HG02943 (cell line): ENCODE results near the gene SKP1.
A peak's percentile ranks its signal among the peaks of the same experiment; 100 is the strongest.
"Not testable (repeated sequence)": the region's sequence is repeated elsewhere in the genome, so short reads cannot be mapped to it uniquely, and the experiment has no call there.

ENCODE experiments used
- ATAC-seq: cut with Tn5 transposase; IDR thresholded peaks from one replicate; pipeline ENCODE4 v1.9.1; 2021; ENCODE audit warnings: mild to moderate bottlenecking, low read depth, moderate library complexity; ENCODE audit not compliant: unreplicated experiment

The SKP1 gene

GRCh38 chr5:134178096-134178419 is 1.3 kb upstream of the SKP1 start:
- ATAC-seq = no peak

DNA sequence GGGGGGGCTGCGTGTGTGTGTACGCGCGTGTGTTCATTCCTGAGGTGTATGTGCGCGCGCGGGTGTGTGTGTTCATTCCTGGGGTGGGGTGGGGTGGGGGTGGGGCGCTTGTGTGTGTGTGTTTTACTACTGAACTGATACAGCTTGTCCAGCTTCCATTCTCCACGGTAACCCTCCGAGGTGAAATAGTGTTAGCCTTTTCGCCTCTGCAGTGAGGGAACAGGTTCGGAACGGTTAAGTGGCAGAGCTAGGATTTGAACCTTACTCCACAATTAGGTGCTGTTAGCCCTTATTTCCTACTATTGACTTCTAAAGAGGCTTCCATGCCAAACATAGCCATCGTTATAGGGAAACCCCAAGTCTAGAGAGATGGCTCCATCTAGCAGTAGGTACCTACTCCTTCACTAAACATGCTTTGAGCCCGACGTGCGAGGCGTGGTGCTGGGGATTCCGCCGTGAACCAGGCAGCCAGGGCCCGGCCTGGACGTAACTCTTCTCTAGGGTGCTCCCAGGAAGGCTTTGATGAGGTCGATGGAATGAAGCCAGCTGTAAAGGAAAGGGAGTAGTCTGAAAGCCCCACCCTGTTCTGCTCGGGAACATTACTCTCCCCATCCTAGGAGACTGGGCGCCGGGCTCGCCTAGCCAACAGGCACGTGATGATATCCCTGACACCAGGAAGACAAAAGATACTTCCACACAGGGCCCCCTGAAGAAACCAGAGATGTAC is 782 bp upstream of the SKP1 start:
- no peak for ATAC-seq

DNA sequence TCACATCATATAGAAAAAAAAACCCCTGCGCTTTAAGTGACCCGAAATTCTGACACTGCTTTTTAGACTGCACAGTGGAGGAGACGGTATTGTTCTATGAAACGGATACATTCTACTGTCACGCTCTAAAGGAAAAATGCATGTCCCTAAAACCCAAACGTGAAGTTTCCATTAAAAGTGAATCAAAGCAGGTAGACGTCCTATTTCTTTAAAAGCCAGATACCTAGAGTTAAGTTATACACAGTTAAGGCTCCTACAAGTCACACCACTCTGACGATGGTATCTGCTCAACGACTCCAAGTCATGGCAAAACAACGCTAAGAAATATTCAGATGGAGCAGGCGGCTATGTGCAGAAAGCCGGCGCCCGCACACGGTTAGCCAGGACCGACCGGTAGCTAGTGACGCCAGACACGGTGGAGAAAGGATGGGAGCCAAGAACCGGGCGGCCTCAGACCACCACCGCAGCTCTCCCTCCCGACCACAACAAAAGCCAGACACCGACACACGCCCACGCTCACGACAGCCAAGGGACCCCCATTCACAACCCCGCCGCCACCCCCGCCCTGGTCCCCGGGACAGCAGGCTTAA is 734 bp downstream of the SKP1 start:
- peak; percentile 11 for ATAC-seq

GRCh38 chr5:134174841-134175839 is 1.6 kb downstream of the SKP1 start:
- ATAC-seq = no peak

- no peak for ATAC-seq
Observed at GRCh38 chr5:134171972-134172371, 4.8 kb downstream of the SKP1 start.

DNA sequence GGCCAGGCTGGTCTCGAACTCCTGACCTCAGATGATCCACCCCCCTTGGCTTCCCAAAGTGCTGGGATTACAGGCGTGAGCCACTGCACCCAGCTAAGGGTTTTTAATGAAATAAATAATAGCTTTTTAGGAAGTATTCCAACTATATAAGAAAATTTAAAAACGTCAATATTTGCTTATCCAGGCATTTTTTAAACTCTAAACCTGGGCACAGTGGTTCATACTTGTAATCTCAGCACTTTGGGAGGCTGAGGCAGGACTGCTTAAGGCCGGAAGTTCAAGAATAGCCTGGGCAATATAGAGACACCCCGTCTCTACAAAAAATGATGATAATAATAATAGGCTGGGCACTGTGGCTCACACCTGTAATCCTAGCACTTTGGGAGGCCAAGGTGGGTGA is 14.2 kb downstream of the SKP1 start:
- ATAC-seq = no peak

DNA sequence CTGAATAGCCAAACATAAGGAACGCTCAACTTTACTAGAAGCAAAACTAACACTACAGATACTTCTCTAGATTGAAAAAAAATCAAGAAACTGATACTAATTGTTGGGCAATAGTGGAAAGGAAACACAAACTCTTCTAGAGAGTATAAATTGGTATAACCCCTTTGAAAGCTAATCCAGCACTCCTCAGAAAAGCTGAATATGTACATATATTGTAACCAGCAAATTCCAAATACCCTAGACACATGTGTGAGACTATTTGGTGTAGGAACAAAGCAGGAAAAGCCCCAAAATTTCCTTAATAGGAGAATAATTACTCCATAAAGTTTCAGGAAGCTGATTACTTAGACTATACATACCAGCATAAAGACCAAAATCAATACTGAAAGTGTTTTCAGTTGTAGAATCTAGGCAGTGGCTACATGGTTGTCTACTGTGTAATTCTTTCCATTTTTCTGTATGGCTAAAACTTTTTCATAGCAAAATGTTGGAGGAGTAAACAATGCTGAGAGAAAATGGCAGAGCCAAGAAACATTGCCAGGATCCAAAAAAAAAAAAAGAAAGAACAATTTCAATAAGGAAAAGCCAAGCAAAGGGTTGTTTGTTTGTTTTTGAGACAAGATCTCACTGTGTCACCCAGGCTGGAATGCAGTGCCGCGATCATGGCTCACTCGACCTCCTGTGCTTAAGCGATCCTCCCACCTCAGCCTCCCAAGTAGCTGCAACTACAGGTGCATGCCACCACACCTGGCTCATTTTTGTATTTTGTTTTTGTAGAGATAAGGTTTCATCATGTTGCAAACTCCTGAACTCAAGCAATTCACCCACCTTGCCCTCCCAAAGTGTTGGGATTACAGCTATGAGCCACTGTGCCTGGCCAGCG is 15.0 kb downstream of the SKP1 start:
- ATAC-seq = no peak

GRCh38 chr5:134153657-134154056 is 23.1 kb downstream of the SKP1 start:
- ATAC-seq = no peak

GRCh38 chr5:134153241-134153640 is 23.5 kb downstream of the SKP1 start:
- no peak for ATAC-seq

DNA sequence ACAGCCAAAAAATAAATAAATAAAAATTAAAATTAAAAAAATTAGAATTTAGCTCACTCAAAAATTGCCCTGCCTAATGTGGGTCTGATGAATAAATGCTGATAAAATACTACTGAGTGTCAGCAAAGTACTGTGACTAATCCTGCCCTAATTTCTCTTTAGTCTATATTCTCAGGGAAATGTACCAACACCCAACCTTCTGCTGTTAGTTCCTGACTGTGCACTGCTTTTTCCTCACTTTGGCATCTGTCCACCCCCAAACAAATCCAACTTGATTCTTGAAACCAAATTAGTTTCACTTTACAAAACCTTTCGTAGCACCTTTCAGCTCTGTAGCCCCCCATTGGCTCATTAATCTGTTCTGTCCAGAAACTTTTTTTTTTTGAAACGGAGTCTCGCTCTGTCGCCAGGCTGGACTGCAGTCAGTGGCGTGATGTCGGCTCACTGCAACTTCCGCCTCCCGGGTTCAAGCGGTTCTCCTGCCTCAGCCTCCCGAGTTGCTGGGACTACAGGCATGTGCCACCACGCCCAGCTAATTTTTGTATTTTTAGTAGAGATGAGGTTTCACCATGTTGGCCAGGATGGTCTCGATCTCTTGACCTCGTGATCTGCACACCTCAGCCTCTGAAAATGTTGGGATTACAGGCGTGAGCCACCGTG is 24.4 kb downstream of the SKP1 start:
- ATAC-seq = not testable (repeated sequence)

- ATAC-seq = no peak
Observed at GRCh38 chr5:134151723-134152122, 25.0 kb downstream of the SKP1 start.

GRCh38 chr5:134149571-134150303 is 27.0 kb downstream of the SKP1 start:
- ATAC-seq = no peak

DNA sequence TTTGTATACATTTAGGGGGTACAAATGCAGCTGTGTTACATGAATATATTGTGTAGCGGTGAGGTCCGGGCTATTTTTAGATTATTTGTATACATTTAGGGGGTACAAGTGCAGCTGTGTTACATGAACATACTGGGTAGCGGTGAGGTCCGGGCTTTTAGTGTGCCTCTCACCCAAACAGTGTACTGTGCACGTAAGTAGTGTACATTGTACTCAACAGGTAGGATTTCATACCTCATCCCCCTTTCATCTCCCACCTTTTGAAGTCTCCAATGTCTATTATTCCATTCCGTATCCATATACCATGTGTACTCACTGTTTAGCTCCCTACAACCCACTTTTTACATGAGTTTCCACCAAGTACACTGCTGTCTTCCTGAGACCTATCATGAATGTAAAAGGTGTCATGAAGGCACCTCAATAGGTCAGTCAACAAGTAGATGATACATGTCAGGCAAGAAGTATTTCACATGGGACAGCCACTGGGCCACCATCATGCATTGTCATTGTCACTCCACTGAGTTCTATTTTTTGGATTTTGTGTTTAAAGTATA is 27.7 kb downstream of the SKP1 start:
- no peak for ATAC-seq

DNA sequence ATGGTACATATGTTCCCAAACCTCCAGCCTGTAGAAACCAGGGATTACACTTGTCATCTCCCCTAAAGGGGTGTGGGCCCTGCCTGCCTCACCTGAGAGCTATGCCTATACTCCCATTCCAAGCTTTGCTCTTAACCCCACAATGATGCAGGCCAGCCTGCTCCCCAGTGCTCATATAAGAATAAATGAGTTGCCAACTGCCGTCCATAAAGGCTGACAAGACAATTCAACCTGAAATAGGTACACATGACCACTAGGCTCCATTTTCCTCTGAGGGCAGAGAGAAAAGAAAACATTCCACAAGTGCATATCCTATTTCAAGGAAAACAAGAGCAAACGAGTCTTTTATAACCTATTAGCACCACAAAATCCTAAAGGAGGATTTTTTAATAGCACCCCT is 28.4 kb downstream of the SKP1 start:
- no peak for ATAC-seq

- no peak for ATAC-seq
Observed at GRCh38 chr5:134146651-134147518, 29.9 kb downstream of the SKP1 start.

GRCh38 chr5:134145779-134146581 is 30.8 kb downstream of the SKP1 start:
- no peak for ATAC-seq
